T-helper 1 cell treated with Interleukin-12 subunit alpha and Interleukin-12 subunit beta and Interleukin-4 antibody, amounts not matched to agents 30 ng/mL and 1 ng/mL, for 36 hours (primary cell): ENCODE data around the gene SCN2B. TPM values are rescaled to one million over a fixed set of nuclear protein-coding genes. Genes with fewer than 3 reads are reported as not detected.

Experiments used
- intact Hi-C: fragments of 100-400 bp; cut with micrococcal nuclease; formaldehyde crosslinking; loops from one replicate; pipeline ENCODE4 v1.15.1; 2024
- total RNA-seq: library from RNA; stranded (reverse); gene quantifications from 2 replicates; pipeline ENCODE4 v1.2.3, GENCODE V29; 2022

Gene SCN2B
- total RNA-seq, 1 donor from 2014 or later, result not detected

DNA sequence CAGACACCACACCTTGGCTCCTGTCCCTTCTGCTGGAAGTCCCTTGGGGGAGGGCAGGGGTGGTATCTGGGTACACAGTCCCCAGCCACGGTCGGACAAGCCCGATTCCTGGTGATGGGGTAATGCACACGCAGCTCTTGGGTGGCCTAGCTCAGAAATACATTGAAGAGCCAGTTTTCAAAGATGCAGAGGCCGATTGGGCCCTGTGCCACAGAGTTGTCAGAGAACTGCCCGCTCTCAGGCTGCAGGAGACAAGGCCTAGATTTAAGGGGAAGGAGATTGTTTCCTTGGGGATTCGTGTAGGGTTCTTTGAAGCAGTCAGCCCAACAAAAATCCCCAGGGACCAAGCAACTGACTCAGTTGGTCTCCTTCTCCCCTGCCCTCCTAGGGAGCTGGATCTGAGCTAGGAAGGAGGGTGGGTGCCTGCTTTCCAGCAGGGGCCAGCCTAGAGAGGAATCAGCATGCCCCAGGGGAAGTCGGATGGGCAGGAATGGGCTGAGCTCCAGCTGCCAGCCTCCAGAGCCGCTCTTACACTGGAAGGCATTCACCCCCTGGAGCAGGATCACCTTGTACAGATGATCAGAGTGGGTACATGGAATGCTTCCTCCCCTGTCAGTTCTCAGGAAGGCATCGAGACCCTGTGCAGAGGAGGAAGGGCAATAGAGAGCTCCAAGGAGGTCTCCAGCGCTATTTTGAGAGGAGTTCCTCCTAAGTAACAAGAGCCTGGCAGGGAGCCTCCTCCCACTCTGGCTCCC is 20.5 kb downstream of the SCN2B start:
- intact Hi-C loops, result no loop called here

DNA sequence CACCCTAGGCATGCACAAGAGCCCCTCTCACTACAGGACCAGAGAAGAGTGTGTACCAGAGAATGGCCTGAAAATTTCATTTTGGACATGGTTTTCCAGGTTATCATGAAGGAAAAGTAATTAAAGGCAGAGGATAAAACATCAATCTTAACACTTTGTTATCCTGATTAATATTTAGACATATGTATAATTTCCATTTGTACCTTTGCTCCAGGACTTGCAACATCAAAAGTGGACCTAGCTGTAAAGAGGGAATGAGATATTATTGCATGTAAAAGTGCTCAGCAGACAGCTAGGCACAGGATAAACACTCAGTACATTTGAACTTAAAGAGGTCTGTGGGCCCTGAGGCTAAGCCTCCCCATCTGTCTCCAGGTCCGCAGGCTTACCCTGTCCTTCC is 21.8 kb downstream of the SCN2B start:
- intact Hi-C loops, result no loop called here

DNA sequence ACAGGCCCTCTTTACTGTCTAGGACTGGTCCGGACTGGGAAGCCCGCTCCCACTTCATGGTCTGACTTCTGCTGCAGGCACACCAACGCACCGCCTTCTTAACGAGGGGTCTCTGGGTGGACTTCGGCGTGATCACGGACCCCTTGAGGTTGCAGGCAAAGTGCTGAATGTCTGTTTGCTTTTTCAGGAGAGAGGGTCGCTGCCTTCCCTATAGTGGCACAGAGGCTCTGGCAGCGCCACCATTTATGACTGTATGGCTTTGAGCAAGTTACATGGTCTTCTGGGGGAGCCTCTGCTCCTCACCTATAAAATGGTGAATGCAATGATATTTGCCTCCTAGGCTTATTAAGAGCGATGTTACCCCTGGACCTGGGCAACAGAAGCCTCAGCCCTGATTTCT is 22.5 kb downstream of the SCN2B start:
- intact Hi-C loops, result no loop called here

DNA sequence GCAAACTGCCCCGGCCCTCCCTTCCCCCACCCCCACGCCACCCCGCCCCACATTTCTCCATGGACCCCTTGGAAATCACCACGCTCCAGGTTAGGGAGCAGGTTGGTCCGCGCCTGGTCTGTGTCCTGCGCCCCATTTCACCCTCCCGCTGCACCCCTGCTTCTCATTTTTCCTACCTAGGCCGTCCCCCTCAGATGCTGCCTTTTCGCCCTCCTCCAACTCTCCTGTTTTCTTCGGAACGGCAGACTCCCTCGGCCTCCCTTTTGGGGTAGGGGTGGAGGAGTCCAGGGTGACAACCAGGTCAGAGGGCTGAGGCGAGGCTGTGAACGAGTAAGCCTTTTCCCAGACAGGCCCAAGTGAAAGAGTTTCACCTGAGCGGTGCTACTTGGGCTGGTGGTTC is 22.9 kb downstream of the SCN2B start:
- intact Hi-C loops, result no loop called here

DNA sequence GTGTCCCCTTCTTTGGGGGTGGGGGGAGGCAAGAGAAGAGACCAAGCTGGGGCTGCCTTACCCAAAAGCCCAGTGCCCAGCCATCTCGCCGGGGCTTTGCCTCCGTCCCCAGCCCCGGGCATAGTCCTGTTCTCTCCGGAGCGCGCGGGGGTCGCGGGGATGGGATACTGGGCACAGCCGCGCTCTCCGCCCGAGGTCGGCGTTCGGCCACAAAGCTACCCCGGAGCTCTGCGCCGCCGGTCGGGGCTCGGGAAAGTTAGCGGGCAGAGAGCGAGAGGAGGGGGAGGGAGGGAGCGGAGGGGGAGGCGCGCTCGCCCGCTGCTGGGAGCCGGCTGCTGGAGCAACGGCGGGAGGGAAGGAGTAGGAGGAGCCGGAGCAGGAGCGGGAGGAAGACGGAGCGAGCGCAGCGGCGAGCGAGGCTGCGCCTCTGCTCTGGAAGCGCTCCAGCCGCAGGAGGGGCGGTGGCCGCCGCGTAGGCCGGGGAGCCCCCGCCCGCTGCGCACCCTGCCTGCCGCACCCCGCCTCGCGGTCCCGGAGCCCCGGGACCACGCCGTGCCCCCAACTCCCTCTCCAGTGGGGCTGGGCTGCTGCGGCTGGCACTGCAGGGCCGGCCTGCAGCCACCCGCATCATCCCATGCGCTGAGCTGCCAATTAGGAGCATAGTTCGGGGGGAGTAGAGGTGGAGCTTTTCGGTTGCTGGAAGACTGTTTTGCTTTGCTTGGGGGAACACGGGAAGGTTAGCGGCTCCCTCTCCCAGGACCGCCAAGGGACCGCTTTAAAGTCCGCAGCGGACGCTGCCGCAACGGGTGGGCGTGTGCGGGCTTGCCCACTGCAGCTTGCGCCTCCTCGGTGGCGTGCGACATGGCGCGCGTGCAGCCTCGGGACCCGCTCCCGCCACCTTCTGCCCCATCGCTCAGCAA is 23.6 kb downstream of the SCN2B start, which contains the start of gene SCN4B:
Gene SCN4B (minus strand): TSS at position 272 of the 920 bp plus-strand sequence. CDS start 150 bp downstream, at position 122.
- intact Hi-C loops, result no loop called here

DNA sequence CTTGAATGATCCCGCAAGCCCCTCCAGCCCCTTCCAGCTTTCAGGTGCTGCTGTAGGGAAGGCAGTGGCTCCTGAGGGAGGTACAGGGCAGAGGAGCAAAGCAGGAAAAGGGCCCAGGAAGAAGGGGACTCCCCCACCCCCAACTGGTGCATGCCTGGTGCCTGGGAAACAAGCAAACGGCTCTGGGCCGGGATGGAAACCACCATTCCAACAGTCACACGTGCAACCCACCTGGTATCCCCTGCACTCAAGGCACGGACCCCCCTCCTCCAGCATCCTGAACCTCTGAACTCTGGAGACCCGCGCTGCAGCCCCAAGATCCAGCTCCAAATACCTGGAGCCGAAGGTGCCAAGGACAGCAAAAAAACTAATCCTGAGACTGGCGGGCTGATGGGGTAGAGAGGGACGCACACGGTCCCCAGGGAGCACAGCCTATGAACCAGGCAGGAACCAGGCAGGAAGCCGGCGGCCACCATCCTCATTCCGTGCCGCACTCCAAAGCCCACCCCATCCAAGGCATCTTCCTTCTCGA is 24.4 kb downstream of the SCN2B start:
- intact Hi-C loops, result no loop called here

DNA sequence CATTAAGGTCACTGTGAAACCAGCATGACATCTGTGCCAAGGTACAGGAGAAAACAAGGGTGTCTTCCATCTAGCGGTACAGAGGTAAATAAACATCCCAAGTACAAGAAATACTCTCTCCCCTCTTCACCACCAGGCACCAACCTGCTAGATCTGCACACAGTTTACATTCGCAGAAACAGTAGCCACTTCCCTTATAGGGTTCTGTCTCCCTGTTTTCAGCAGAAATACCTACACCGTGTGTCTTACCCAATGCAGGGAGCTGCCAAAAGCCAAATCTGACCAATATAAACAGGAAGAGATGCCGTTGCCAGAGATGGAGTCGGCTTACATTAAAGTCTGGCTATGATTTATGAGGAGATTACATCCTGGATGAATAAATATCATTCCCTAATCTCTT is 25.0 kb downstream of the SCN2B start:
- intact Hi-C loops, result no loop called here

DNA sequence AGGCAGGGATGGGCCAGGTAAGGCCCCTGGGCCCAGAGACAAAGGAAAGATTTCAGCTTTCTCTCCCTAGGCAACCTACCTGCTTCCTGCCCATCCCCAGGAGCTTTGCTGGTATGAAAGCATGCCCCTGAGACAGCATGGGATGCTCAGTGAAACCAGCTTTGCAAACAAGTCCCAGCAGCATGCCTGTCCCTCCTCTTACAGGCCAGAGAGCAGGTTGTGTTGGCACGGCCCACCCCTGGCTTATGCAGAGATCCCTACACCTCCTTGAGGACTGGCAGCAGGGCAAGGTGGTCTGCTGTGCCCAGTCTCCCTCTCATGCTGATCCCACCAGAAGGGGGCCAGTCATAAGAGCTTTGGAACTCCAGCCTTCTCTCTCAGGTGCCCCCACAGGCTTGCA is 26.9 kb downstream of the SCN2B start:
- intact Hi-C loops, result loop anchor here (5.0 kb wide), 2 partner anchors 147 to 193 kb away; partner anchors contain the start of genes CD3D and CD3G

DNA sequence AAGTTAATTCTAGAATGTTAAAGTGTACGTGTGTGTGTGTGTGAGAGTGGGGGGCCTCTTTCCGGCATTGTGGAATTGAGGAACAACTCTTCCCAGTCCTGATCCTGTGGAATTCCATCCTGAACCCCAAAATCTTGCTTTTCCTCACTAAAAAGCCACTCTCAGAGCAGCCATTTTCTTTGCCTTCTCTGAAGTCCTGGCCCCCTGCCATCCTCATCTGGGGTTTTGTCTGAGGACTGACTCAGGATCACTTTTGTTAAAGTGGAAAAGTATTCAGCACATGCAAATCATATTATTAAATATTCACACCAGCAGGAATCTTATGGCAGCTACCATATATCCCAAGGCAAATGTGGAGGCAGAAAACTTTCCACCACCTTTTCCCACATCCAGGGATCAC is 27.6 kb downstream of the SCN2B start:
- intact Hi-C loops, result loop anchor here (5.0 kb wide), 2 partner anchors 147 to 193 kb away; partner anchors contain the start of genes CD3D and CD3G

DNA sequence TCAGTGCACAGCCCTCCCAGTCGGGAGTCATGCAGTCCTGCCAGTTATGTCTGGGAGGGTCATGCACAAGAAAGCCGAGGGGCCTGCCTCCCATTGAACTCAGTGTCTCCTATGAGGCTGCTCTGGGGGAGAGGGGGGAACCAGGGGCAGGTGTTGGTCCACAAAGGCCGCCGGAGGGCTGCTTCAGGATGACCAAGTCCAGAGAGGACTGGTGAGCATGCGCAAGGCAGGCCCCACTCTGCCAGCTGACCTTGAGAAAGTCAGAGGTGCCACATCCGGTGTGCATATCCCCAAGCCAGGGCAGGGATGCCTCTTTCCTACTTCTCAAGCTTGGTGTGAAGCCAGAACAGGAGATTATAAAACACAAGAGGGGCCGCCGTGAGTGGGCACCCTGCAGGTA is 28.2 kb downstream of the SCN2B start:
- intact Hi-C loops, result loop anchor here (5.0 kb wide), 2 partner anchors 146 to 194 kb away; partner anchors contain the start of genes CD3D and CD3G

DNA sequence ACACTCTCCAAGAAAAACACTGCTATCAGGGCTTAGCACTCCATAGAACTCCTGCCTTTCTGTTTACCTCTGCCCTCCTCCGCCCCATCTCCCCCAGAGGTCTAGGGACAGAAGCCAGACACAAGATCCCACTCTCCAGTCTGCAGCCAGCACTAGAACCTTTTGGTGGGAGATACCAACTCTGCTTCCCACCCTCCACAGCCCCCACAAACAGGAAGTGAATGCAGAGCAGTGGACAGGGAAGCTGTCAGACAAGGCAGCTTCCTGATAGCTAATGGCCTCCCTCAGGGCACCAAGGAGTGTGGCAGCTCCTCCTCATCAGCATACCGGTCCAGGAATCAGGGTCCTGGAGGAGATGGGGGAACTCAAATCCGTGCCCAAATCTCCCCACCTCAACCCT is 28.9 kb downstream of the SCN2B start:
- intact Hi-C loops, result loop anchor here (5.0 kb wide), 2 partner anchors 145 to 195 kb away; partner anchors contain the start of genes CD3D and CD3G

DNA sequence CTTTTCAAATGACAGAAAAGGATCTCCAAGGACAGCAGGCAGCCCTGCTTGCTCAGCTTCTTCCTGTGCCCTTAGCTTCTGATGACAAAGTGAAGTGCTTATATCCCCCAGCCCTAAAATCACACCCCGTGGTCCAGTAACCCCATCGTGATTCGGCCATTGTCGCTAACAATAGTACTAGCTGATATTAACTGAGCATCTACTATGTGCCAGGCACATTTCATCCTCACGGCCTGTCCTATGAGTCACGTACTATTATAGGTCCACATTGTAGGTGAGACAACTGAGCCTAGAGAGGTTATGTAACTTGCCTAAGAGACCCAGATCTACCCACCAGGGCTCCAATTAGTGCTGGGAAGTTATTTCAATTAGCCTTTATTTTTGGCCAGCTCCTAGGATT is 29.9 kb downstream of the SCN2B start:
- intact Hi-C loops, result loop anchor here (5.0 kb wide), 2 partner anchors 144 to 196 kb away; partner anchors contain the start of genes CD3D and CD3G

DNA sequence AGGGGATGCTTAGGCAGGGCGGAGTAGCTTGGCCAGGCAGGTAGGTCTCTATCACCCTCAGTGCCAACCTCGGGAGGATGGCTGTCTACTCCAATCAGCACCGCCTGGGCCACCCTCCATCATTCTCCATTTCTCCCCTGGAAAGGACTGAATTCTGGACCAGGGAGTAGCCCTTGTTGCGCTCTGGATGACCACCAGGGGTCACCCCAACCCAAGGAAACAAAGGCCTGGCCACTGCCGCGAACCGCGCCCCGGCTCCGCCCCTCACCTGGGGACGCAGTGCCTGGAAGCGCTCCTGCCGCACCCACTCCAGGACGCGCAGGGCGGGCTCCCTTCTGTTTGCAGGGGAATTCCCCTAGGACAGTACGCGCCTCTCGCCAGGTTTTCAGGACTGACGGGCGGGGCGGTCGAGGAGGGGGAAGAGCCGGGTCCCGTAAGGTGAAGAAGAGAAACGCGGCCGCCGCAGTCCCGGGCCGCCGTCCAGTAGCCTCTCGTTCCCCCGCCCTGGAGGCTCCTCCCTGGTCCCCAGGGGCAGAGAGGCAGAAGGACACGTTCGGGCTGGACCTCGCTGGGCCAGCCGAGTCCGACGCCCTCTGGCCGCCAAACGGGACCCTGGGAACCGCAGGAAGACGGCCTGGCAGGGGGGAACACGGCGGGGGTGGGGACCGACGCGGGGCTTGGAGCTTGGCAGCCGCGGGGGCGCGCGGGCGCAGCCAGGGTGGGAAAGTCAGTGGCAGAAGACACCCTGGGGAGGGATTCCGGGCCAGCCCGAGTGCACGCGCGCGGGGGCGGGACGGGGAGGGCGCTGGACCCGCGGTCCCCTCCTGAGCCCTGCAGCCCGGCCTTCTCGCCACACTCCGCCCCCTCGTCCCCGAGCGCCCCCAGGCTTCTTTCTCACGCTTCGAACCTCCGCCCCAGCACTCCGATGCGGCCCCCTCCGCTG is 30.9 kb downstream of the SCN2B start:
- intact Hi-C loops, result loop anchor here (1.0 to 5.0 kb wide), 12 partner anchors 26 to 514 kb away; partner anchors contain the start of genes ARCN1, CD3D, CD3G and UBE4A

DNA sequence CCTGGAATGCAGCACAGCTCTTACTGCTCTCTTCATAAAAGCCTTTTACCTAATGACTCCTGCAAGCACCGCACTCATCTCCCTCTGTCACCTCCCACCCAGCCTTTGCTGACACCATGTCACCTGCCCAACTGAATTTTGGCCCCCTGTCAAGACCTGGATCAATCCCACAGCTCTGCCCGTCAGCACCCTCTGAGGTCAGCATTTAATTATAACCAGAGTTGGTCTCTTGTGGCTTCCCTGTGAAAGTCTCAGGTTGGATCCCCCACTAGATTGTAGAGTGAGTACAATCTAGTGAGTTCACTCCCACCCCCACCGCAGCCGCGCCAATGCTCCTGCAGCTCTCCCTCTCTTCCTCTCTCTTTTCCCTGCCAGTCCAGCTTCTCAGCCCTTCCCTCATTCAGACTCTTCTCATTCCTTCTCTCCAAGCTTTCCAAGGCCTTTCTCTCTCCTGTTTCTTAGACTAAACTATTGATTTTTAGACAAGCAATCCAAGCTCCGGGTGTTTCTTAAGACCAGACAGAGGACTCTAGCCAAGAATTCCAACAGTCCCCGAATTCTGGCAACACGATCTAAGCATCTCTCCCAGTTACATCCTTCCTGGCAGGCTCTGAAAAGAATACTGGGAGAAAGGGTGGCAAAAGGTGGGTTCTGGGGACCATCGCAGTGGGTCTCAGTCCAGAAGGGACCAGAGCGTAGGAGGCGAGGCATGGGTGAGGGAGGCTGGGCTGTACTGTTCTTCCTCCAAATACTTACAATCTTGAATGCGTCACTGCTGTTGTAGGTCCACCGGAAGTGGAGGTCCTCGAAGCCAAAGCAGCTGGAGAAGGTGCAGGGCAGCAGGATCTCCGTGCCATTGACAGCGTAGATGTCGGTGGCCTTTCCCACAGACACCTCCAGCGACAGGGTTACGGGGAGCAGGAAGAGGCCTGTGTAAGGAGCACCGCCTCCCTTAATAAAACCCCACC is 31.9 kb downstream of the SCN2B start:
- intact Hi-C loops, result loop anchor here (1.0 to 5.0 kb wide), 12 partner anchors 27 to 515 kb away; partner anchors contain the start of genes ARCN1, CD3D, CD3G and UBE4A

DNA sequence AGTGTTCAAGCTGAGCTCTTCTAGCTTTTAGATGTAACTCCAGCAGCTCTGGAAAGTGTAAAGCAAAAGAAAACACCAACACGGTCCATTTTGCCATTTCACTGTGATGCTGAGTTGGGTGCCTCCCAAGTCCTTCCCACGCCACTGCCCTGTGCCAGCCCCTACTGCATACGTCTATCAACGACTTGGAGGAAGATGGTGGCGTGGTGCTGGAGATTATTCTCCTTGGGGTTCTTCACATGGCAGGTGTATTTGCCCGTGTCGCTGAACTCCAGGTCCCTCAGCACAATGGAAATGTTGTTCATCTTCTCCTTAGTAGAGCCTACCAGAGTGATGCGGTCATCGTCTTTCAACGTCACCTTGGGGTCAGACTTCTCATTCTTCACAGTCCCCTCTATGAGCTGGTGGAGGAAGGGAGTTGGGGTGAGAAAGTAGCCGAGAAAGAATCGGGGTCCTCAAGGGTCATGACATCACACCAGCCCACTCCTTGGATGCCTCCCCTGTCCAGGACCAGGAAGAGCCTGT is 32.7 kb downstream of the SCN2B start:
- intact Hi-C loops, result loop anchor here (2.0 kb wide), 3 partner anchors 215 to 429 kb away; partner anchors contain the start of genes ARCN1 and UBE4A

DNA sequence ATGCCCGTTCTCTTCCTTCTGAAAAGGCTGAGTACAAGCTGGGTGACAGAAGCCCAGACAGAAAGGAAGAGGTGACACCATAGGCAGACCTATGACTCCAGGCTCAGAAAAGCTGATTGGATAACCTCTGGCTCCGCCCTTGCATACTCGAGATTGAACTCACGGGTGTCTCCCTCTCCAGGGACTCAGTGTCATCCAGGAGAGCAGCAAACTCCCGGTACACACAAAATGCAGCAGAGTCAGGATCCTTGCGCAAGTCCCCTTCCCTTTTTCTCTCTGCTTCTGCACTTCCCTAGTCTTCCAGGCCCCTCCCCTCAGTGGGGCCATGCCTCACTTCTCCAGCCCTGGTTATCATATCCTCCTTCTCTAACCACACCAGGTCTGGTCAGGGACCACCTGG is 33.6 kb downstream of the SCN2B start:
- intact Hi-C loops, result no loop called here

DNA sequence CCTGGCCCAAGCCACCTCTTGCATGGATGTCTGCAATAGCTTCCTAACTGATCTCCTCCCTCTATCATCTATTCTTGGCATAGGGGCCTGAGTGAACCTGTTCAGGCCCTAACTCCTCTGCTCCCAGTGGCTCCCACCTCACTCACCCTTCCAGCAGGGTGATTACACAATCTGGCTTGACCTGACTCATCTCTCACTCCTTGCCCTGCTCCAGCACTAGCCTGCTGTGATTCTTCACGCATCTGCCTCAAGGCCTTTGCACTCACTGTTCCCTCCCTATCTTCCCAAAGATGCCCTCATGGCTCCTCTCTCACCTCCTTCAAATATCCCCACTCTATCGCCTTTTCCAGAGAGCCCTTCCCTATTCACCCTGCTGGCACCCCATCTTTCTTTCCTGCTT is 34.4 kb downstream of the SCN2B start:
- intact Hi-C loops, result no loop called here

DNA sequence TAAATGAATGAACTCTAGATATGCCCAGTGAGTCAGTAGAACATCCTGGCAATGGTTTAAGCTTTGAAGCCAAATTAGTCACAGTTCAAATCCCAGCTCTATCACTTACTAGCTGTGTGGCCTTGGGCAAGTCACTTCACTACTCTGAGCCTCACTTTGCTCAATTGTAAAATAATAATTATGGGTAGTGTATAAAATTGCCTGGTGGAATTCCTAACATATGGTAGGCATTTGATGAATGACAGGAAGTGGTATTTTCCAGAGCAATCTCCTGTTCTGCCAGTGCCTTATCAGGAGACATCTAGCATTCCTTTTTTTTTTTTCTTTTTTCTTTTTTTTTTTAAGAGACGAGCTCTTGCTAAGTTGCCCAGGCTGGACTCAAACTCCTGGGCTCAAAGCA is 36.9 kb downstream of the SCN2B start:
- intact Hi-C loops, result no loop called here
